ENCODE data around the gene ZNF37A.
A peak's percentile ranks its signal among the peaks of the same experiment; 100 is the strongest.
"Not testable (repeated sequence)": the region's sequence is repeated elsewhere in the genome, so short reads cannot be mapped to it uniquely, and the experiment has no call there.

ZNF37A gene

GRCh38 chr10:38094158-38094926, at the start of gene ZNF37A:
Gene ZNF37A (plus strand): TSS chr10:38094337. CDS start chr10:38096618, 2,281 bp downstream.
- DNase-seq = peak; percentile 75

GRCh38 chr10:38045129-38045528, 49.0 kb upstream of the ZNF37A start:
- no peak for DNase-seq

- DNase-seq = no peak
Measured at GRCh38 chr10:38047666-38048065, 46.5 kb upstream of the ZNF37A start.

- DNase-seq = no peak
Measured at GRCh38 chr10:38050212-38050611, 43.9 kb upstream of the ZNF37A start.

- no peak for DNase-seq
Measured at GRCh38 chr10:38054361-38054797, 39.8 kb upstream of the ZNF37A start.

- DNase-seq = not testable (repeated sequence)
Measured at GRCh38 chr10:38055274-38055894, 38.8 kb upstream of the ZNF37A start.

- DNase-seq = not testable (repeated sequence)
Measured at GRCh38 chr10:38069663-38070062, 24.5 kb upstream of the ZNF37A start.

GRCh38 chr10:38070501-38070900, 23.6 kb upstream of the ZNF37A start:
- DNase-seq = no peak

GRCh38 chr10:38072552-38072951, 21.6 kb upstream of the ZNF37A start:
- no peak for DNase-seq

- no peak for DNase-seq
Measured at GRCh38 chr10:38076687-38077086, 17.4 kb upstream of the ZNF37A start.

GRCh38 chr10:38093318-38093717, 819 bp upstream of the ZNF37A start:
- not testable (repeated sequence) for DNase-seq

GRCh38 chr10:38093816-38094157, 350 bp upstream of the ZNF37A start:
- no peak for DNase-seq

GRCh38 chr10:38094927-38095574, 914 bp downstream of the ZNF37A start:
- no peak for DNase-seq

GRCh38 chr10:38102880-38103279, 8.7 kb downstream of the ZNF37A start:
- no peak for DNase-seq

- DNase-seq = no peak
Measured at GRCh38 chr10:38103756-38104155, 9.6 kb downstream of the ZNF37A start.

GRCh38 chr10:38112159-38112558, 18.0 kb downstream of the ZNF37A start:
- DNase-seq = no peak

GRCh38 chr10:38118072-38118807, 24.1 kb downstream of the ZNF37A start:
- DNase-seq = no peak

GRCh38 chr10:38119038-38119437, 24.9 kb downstream of the ZNF37A start:
- no peak for DNase-seq

GRCh38 chr10:38127812-38128211, 33.7 kb downstream of the ZNF37A start:
- DNase-seq = no peak

GRCh38 chr10:38143587-38143986, 49.5 kb downstream of the ZNF37A start:
- no peak for DNase-seq

- DNase-seq = no peak
Measured at GRCh38 chr10:38146579-38147333, 52.6 kb downstream of the ZNF37A start.

GRCh38 chr10:38147686-38148085, 53.5 kb downstream of the ZNF37A start:
- DNase-seq = no peak
